Spleen (tissue), 11 donors: ENCODE data around the gene CEACAM5. TPM values are rescaled to one million over a fixed set of nuclear protein-coding genes. Genes with fewer than 3 reads are reported as not detected.

Source experiments
- DNase-seq: peaks from one replicate; pipeline ENCODE4 v3.0.0-alpha.2; 2020
- H3K27ac ChIP-seq, 8 donors: fragments of 200-600 bp; sonication (generic) in 7 of 8; 1 replicate in 4 of 8; 2 replicates in 4 of 8; pipeline versions ENCODE4 v1.5.0 to v1.8.0; 2016 to 2021; ENCODE audit warnings: inconsistent platforms in 4 of 8, mild to moderate bottlenecking in 4 of 8, moderate library complexity in 1 of 8
- H3K27me3 ChIP-seq, 7 donors: fragments of 200-600 bp; sonication (generic) in 6 of 7; replicated peaks in 1 of 7; 1 replicate in 4 of 7; 2 replicates in 3 of 7; pipeline versions ENCODE4 v1.5.0 to v1.8.0; 2016 to 2021; ENCODE audit warnings: inconsistent platforms in 3 of 7, mild to moderate bottlenecking in 1 of 7
- H3K36me3 ChIP-seq, 6 donors: fragments of 200-600 bp; sonication (generic) in 5 of 6; 1 replicate in 4 of 6; 2 replicates in 2 of 6; pipeline versions ENCODE4 v1.5.0 to v1.8.0; 2016 to 2021; ENCODE audit warnings: inconsistent platforms in 2 of 6
- H3K4me1 ChIP-seq, 6 donors: fragments of 200-600 bp; sonication (generic) in 5 of 6; 1 replicate in 3 of 6; 2 replicates in 3 of 6; pipeline versions ENCODE4 v1.5.0 to v1.8.0; 2016 to 2021; ENCODE audit warnings: inconsistent platforms in 3 of 6
- H3K4me3 ChIP-seq, 8 donors: fragments of 200-600 bp; sonication (generic) in 7 of 8; 1 replicate in 4 of 8; 2 replicates in 4 of 8; pipeline versions ENCODE4 v1.5.0 to v1.8.0; 2016 to 2021; ENCODE audit warnings: inconsistent platforms in 4 of 8, mild to moderate bottlenecking in 4 of 8, moderate library complexity in 2 of 8
- H3K9me3 ChIP-seq, 8 donors: fragments of 200-600 bp; sonication (generic) in 7 of 8; 1 replicate in 4 of 8; 2 replicates in 4 of 8; pipeline versions ENCODE4 v1.5.0 to v1.8.0; 2016 to 2021; ENCODE audit warnings: inconsistent platforms in 4 of 8
- POLR2A ChIP-seq, 3 donors: fragments of 450-650 bp; IDR thresholded peaks; one replicate each; pipeline ENCODE4 v1.5.1; 2017; ENCODE audit warnings: antibody characterized with exemption in 3 of 3, mild to moderate bottlenecking in 1 of 3
- POLR2AphosphoS5 ChIP-seq, 3 donors: sonication (generic); formaldehyde crosslinking; IDR thresholded peaks; one replicate each; pipeline ENCODE4 v1.5.1; 2017; ENCODE audit warnings: antibody characterized with exemption in 3 of 3
- whole genome bisulfite sequencing, 5 donors: extraction: QIAGEN DNeasy Blood & Tissue Kit in 3 of 5; methylation state at CpG; one replicate each; pipeline versions ENCODE4 v1.1.5 to v1.1.7; 2013 to 2018; 5-methylcytosine and 5-hydroxymethylcytosine counted together
- intact Hi-C: fragments of 100-400 bp; cut with DNase I; formaldehyde crosslinking; loops from one replicate; pipeline ENCODE4 v1.15.0; 2023; ENCODE audit warnings: low total_unique reads
- polyA plus RNA-seq, 3 donors: library from polyadenylated mRNA; stranded (reverse); fragments of 200-250 nt; gene quantifications; one replicate each; pipeline ENCODE4 v1.2.1, GENCODE V29; 2013
- total RNA-seq, 7 donors: library from RNA; depleted of rRNA in 3 of 7; stranded (reverse); fragments of >200 nt in 3 of 7; fragmentation: NEBNext Ultra II Directional in 4 of 7; extraction: Animal tissue kit (Norgen Biotek cat#: 25700) in 4 of 7; gene quantifications; one replicate each; pipeline versions ENCODE4 v1.1.0 to v1.2.1, GENCODE V29; 2016 to 2021
- TF ChIP-seq, protein P1 (sequence below), 11 experiments: fragments of 200-600 bp in 7 of 11; fragments of 450-650 bp in 4 of 11; sonication (generic) in 4 of 11; IDR thresholded peaks in 8 of 11; conservative IDR thresholded peaks in 3 of 11; 1 replicate in 7 of 11; 2 replicates in 4 of 11; pipeline versions ENCODE4 v1.4.0 to v1.8.0; 2016 to 2021; ENCODE audit warnings: antibody characterized with exemption in 11 of 11, inconsistent platforms in 4 of 11, mild to moderate bottlenecking in 1 of 11
- donor health status: healthy with polysubstance abuse.
- donor health status: DM: no; HTN: no; CAD: no; lungs with moderate emphysema.
- donor health status: DM: no; HTN: no; CAD: no.
- donor health status: Bipolar disorder and iron deficiency.
- donor health status: healthy.
- donor health status: DM: no; HTN: no; CAD: no.
- donor health status: DM: yes; HTN: yes; CAD: no.

CEACAM5 gene
- total and polyA plus RNA-seq, 10 donors = 0.60 to 0.61 TPM; not detected in 8

DNA sequence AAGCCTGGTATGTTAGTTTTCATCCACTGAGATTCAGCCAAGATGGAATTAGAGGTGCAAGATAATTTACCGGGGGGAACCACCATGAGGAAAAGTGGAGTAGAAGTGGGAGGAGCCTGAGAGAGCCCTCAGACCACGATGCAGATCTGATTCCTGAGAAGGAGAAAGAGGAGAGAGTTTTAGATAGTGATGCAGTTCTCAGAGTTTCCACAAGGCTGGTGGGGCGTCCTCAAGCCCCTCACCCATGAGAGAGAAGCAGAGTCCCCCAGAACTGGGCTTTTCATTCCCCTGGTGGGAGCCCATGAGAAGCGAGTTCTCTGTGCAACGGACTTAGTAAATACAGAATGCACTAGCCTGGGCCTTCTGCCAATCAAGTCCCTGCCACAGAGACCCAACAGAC lies 18.1 kb downstream of the CEACAM5 start:
- H3K9me3 ChIP-seq = no peaks in the 10 kb centered on the region
- H3K27me3 ChIP-seq = peaks cover 0 to 58% (median 11%) of the 10 kb centered on the region in 7 donors
- no peaks in the 10 kb centered on the region for H3K4me1 ChIP-seq
- intact Hi-C loops = no loop called here
- WGBS, 5 donors = 41 to 53% (median 45%) methylated on average over 5 of the region's 5 CpGs
- no peak overlapping the region for H3K27ac ChIP-seq
- H3K4me3 ChIP-seq = no peak overlapping the region
- no peak for DNase-seq
- TF ChIP-seq POLR2A (IDR thresholded peaks at IDR 0.05) = no peak
- TF ChIP-seq POLR2AphosphoS5 (IDR thresholded peaks at IDR 0.05) = no peak
- TF ChIP-seq, protein P1, sequence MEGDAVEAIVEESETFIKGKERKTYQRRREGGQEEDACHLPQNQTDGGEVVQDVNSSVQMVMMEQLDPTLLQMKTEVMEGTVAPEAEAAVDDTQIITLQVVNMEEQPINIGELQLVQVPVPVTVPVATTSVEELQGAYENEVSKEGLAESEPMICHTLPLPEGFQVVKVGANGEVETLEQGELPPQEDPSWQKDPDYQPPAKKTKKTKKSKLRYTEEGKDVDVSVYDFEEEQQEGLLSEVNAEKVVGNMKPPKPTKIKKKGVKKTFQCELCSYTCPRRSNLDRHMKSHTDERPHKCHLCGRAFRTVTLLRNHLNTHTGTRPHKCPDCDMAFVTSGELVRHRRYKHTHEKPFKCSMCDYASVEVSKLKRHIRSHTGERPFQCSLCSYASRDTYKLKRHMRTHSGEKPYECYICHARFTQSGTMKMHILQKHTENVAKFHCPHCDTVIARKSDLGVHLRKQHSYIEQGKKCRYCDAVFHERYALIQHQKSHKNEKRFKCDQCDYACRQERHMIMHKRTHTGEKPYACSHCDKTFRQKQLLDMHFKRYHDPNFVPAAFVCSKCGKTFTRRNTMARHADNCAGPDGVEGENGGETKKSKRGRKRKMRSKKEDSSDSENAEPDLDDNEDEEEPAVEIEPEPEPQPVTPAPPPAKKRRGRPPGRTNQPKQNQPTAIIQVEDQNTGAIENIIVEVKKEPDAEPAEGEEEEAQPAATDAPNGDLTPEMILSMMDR (IDR thresholded peaks at IDR 0.05 in 8 of 11, conservative IDR thresholded peaks at IDR 0.05 in 3 of 11) = no peak
- no peaks in the 10 kb centered on the region for H3K36me3 ChIP-seq

DNA sequence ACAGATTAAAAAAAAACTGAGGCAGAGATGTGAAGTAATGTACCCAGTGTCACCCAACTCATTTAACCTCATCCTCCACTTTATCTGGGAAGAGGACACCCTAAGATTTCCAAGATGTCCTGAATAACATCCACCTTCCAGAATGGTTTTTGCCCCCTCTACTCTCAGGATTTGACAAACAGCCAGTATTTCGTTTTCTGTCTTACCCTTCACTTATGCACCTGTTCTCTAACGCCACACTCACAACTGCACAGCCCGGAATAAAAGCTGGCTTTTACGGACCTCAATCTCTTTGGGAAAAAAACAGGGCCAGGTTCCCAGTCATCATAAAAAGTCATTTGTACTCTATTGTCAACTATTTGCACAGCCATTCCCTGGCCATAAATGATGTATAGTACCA lies 25.7 kb downstream of the CEACAM5 start:
- Histone ChIP-seq H3K4me1 (no peaks in the 10 kb centered on the region), H3K9me3 (no peaks in the 10 kb centered on the region), H3K4me3 (no peak overlapping the region), H3K27ac (no peak overlapping the region), H3K27me3 (peaks cover 0 to 45% (median 0%) of the 10 kb centered on the region in 7 donors), H3K36me3 (no peaks in the 10 kb centered on the region)
- DNase-seq = no peak
- WGBS, 5 donors = 80 to 89% (median 82%) methylated on average over 4 of the region's 4 CpGs
- intact Hi-C loops = no loop called here
- no peak for TF ChIP-seq POLR2AphosphoS5 (IDR thresholded peaks at IDR 0.05)

DNA sequence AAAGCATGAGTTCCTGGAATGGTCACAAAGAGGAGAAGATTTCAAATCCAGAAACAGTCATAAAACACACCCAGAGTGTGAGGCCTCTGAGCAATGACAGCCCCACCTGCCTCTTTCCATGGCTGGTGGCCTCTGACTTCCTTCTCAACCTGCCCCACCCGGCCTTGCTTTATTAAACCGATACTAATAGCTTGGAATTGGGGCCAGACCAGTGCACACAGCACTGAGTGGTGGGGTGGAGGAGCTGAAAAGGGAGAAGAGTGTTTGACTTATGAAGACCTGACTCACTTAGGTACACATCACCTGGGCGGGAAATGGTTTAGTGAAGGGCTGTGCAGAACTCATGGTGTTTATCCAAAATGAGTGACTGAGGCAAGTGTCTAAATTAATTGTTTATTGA lies 26.2 kb downstream of the CEACAM5 start:
- Histone ChIP-seq H3K27me3 (peaks cover 0 to 45% (median 0%) of the 10 kb centered on the region in 7 donors), H3K4me3 (no peak overlapping the region), H3K9me3 (no peaks in the 10 kb centered on the region), H3K36me3 (no peaks in the 10 kb centered on the region), H3K4me1 (no peaks in the 10 kb centered on the region), H3K27ac (no peak overlapping the region)
- intact Hi-C loops = no loop called here
- TF ChIP-seq, protein P1 (IDR thresholded peaks at IDR 0.05 in 8 of 11, conservative IDR thresholded peaks at IDR 0.05 in 3 of 11) = no peak
- no peak for TF ChIP-seq POLR2AphosphoS5 (IDR thresholded peaks at IDR 0.05)
- no peak for TF ChIP-seq POLR2A (IDR thresholded peaks at IDR 0.05)
- DNase-seq = no peak
- 72 to 81% (median 78%) methylated on average over 3 of the region's 3 CpGs for WGBS, 5 donors

DNA sequence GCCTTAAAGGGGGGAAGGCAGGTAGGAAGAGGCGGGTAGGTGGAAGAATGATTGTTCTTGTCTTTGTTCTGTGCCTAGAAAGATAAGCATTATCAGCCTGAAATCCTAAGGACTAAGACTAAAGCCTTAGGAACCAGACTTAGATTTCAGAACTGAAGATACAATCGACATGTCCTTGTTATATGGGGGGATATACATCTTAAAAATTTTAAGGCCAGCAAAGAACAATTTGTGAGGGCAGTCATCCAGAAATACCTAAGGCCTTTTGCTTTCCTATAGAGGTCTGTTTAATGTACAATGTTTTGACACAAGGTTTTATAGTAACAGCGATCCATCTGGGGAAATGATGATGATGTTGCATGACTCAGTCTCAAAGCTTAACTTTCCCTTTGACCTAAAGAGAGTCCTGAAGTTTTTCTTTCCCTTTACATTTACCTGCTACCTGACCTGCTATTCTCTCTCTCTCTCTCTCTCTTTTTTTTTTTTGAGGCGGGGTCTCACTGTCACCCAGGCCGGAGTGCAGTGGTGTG lies 26.7 kb downstream of the CEACAM5 start:
- no peak for DNase-seq
- no peak overlapping the region for H3K27ac ChIP-seq
- intact Hi-C loops = no loop called here
- H3K9me3 ChIP-seq = no peaks in the 10 kb centered on the region
- no peaks in the 10 kb centered on the region for H3K4me1 ChIP-seq
- no peak overlapping the region for H3K4me3 ChIP-seq
- H3K36me3 ChIP-seq = no peaks in the 10 kb centered on the region
- 76 to 89% (median 82%) methylated on average over 5 of the region's 5 CpGs for WGBS, 5 donors
- TF ChIP-seq, protein P1 (IDR thresholded peaks at IDR 0.05 in 8 of 11, conservative IDR thresholded peaks at IDR 0.05 in 3 of 11) = no peak
- TF ChIP-seq POLR2A (IDR thresholded peaks at IDR 0.05) (no peak), POLR2AphosphoS5 (IDR thresholded peaks at IDR 0.05) (no peak)
- peaks cover 0 to 41% (median 0%) of the 10 kb centered on the region in 7 donors for H3K27me3 ChIP-seq
